Right atrium auricular region (tissue), 2 donors: ENCODE measurements around the gene CEP164. TPM values are rescaled to one million over a fixed set of nuclear protein-coding genes. Genes with fewer than 3 reads are reported as not detected.

Experiments
- DNase-seq: peaks from one replicate; pipeline ENCODE4 v3.0.0-alpha.2; 2019; ENCODE audit warnings: low spot score
- H3K27ac ChIP-seq, 2 donors: fragments of 200-600 bp; sonication (generic); 1 replicate in 1 of 2; 2 replicates in 1 of 2; pipeline ENCODE4 v1.5.1; 2016 to 2019
- H3K27me3 ChIP-seq, 2 donors: fragments of 200-600 bp; sonication (generic); one replicate each; pipeline versions ENCODE4 v1.5.1 to v1.6.0; 2017 to 2019
- H3K36me3 ChIP-seq: fragments of 200-600 bp; sonication (generic); one replicate; pipeline ENCODE4 v1.5.1; 2016
- H3K4me1 ChIP-seq, 2 donors: fragments of 200-600 bp; sonication (generic); one replicate each; pipeline versions ENCODE4 v1.5.1 to v1.6.0; 2017 to 2019
- H3K4me3 ChIP-seq, 2 donors: fragments of 200-600 bp; sonication (generic); 1 replicate in 1 of 2; 2 replicates in 1 of 2; pipeline ENCODE4 v1.5.1; 2017 to 2019; ENCODE audit warnings: mild to moderate bottlenecking in 1 of 2, moderate library complexity in 1 of 2
- H3K9me3 ChIP-seq, 2 donors: fragments of 200-600 bp; sonication (generic); one replicate each; pipeline ENCODE4 v1.5.1; 2019
- CTCF ChIP-seq, 2 donors: fragments of 200-600 bp; sonication (generic); IDR thresholded peaks; one replicate each; pipeline ENCODE4 v1.5.1; 2019; ENCODE audit warnings: antibody characterized with exemption in 2 of 2
- total RNA-seq, 2 donors: library from RNA; depleted of rRNA; stranded (reverse); fragments of >200 nt; gene quantifications; one replicate each; pipeline ENCODE4 v1.1.0, GENCODE V29; 2016

Gene CEP164
- total RNA-seq, 2 donors from 2014 or later: 3.3 to 7.6 TPM

- Histone ChIP-seq H3K4me1 (no peaks in the 10 kb centered on the region), H3K27me3 (no peaks in the 10 kb centered on the region), H3K4me3 (no peak overlapping the region), H3K27ac (no peak overlapping the region), H3K36me3 (peaks cover 44% of the 10 kb centered on the region), H3K9me3 (no peaks in the 10 kb centered on the region)
- TF ChIP-seq CTCF (IDR thresholded peaks at IDR 0.05): no peak
- DNase-seq: no peak
These were observed 35.0 kb upstream of the CEP164 start for GRCh38 chr11:117292616-117293015.

GRCh38 chr11:117295438-117296137 lies 32.1 kb upstream of the CEP164 start:
- Histone ChIP-seq H3K36me3 (peaks cover 30% of the 10 kb centered on the region), H3K4me1 (peaks cover 0 to 14% of the 10 kb centered on the region in 2 donors), H3K9me3 (no peaks in the 10 kb centered on the region), H3K4me3 (no peak overlapping the region), H3K27ac (no peak overlapping the region), H3K27me3 (no peaks in the 10 kb centered on the region)
- TF ChIP-seq CTCF (IDR thresholded peaks at IDR 0.05): no peak
- DNase-seq: no peak

- Histone ChIP-seq H3K36me3 (peaks cover 18% of the 10 kb centered on the region), H3K4me3 (no peak overlapping the region), H3K27ac (no peak overlapping the region), H3K4me1 (peaks cover 0 to 19% of the 10 kb centered on the region in 2 donors), H3K27me3 (no peaks in the 10 kb centered on the region), H3K9me3 (no peaks in the 10 kb centered on the region)
- TF ChIP-seq CTCF (IDR thresholded peaks at IDR 0.05): no peak
- no peak for DNase-seq
These were observed 30.8 kb upstream of the CEP164 start for GRCh38 chr11:117296881-117297280.

- no peak for TF ChIP-seq CTCF (IDR thresholded peaks at IDR 0.05)
These were observed 29.5 kb upstream of the CEP164 start for GRCh38 chr11:117298195-117298594.

GRCh38 chr11:117299351-117300282 lies 28.0 kb upstream of the CEP164 start:
- H3K27me3 ChIP-seq: no peaks in the 10 kb centered on the region
- H3K4me3 ChIP-seq: peak overlapping the region in 1 of 2 donors; percentile 24
- DNase-seq: no peak
- peaks cover 0 to 19% of the 10 kb centered on the region in 2 donors for H3K4me1 ChIP-seq
- H3K36me3 ChIP-seq: no peaks in the 10 kb centered on the region
- H3K27ac ChIP-seq: no peak overlapping the region
- no peaks in the 10 kb centered on the region for H3K9me3 ChIP-seq
- TF ChIP-seq CTCF (IDR thresholded peaks at IDR 0.05): no peak

More at GRCh38 chr11:117298195-117298594, 29.5 kb upstream of the CEP164 start:
- DNase-seq: no peak
- no peak overlapping the region for H3K4me3 ChIP-seq
- H3K36me3 ChIP-seq: peaks cover 6% of the 10 kb centered on the region
- H3K27me3 ChIP-seq: no peaks in the 10 kb centered on the region
- H3K27ac ChIP-seq: no peak overlapping the region
- peaks cover 0 to 19% of the 10 kb centered on the region in 2 donors for H3K4me1 ChIP-seq
- no peaks in the 10 kb centered on the region for H3K9me3 ChIP-seq
